Measurements from ENCODE around the gene IFITM2.
"Not testable (repeated sequence)": the region's sequence is repeated elsewhere in the genome, so short reads cannot be mapped to it uniquely, and the experiment has no call there.

IFITM2 gene

DNA sequence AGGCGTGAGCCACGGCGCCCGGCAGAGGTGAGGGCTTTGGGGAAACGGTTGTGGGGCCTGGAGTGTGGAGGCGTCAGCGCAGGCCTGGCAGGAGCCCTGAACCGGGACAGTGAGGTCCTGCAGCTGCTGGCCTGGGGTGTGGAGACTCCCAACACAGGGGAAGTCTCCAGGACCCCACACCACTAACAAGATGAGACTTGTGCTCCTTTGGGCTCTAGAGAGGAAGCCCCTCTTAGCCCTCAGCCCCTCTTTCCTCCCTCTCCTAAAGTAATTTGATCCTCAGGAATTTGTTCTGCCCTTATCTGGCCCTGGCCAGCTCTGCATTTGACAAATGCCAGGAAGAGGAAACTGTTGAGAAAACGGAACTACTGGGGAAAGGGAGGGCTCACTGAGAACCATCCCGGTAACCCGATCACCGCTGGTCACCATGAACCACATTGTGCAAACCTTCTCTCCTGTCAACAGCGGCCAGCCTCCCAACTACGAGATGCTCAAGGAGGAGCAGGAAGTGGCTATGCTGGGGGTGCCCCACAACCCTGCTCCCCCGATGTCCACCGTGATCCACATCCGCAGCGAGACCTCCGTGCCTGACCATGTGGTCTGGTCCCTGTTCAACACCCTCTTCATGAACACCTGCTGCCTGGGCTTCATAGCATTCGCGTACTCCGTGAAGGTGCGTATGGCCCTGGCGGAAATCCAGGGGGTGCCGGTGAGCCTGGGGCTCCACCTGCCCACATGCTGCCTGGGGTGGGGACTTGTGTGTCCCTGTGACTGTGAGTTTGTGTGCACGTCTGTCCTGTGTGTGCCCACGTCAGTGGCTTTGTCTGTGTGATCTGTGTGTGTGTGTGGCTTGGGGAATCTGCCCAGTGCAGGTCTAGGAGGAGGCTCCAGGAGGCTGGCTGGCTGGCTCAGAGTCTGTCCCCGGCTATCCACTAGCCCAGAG, at the start of gene IFITM2:
Gene IFITM2 (plus strand): TSS at position 51 of the 943 bp plus-strand sequence. CDS start 377 bp downstream, at position 428.
- DNase-seq: not testable (repeated sequence)

- DNase-seq: no peak
Measured at GRCh38 chr11:259413-259812, 48.2 kb upstream of the IFITM2 start.

GRCh38 chr11:261624-262023, 46.0 kb upstream of the IFITM2 start:
- no peak for DNase-seq

DNA sequence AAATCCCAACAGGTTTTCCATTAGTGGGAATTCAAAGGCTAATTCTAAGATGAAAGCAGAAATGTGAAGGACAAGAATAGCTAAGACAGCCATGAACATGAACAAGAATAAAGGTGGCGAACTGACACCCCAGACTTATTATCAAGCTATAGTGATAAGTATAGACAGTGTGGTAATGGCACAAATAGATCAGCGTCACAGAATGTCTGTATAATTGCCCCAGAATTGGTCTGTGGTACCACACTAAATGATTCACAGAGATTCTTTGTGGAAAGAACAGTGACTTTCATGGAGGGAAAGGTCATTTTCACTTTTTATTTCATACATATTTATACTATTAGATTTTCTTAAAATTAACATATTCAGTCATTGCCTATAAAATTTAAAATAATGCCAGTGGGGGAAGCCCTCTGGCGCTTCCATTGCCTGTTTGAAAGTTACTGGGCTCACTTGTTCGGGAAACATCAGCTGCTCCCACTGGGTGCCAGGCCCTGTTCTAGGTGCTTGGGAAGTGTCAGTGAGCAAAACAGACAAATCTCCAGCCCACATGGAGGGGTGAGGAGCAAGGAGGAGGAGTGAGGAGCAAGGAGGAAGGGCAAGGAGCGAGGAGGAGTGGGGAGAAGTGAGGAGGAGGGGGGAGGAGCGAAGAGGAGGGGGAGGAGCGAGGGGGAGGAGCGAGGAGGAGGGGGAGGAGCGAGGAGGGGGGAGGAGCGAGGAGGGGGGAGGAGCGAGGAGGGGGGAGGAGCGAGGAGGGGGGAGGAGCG, 40.8 kb upstream of the IFITM2 start:
- DNase-seq: no peak

- no peak for DNase-seq
Measured at GRCh38 chr11:267491-267994, 40.1 kb upstream of the IFITM2 start.

GRCh38 chr11:268716-269145, 38.9 kb upstream of the IFITM2 start:
- peak; percentile 46 for DNase-seq

DNA sequence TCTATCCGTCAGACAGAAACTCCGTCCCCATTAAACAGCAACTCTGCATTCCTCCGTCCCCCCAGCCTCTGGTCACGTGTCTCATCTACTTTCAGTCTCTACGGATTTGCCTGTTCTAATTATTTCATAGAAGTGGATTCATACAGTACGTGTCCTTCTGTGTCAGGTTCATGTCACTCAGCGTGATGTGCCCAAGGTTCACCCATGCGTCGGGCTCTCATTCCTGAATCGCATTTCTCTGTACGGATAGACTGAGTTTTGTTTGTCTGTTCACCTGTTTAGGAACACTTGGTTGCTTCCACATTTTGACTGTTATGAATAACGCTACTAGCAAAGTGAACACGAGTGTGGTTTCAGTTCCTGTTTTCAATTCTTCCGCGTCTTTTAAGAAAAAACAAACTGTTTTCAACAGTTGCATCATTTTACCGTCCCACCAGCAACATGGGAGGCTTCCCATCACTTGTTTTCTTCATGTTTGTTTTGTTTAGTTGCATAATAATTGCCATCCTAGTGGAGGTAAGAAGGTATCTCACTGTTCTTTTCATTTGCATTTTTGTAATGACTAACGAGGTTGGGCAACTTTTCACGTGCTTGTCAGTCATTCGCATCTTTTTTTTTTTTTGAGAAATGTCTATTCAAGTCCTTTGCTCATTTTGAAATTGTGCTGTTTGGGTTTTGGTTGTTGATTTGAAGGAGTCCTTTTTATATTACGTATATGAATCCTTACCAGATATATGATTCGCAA, 38.3 kb upstream of the IFITM2 start:
- DNase-seq: no peak

GRCh38 chr11:270451-271318, 36.9 kb upstream of the IFITM2 start:
- no peak for DNase-seq

- no peak for DNase-seq
Measured at GRCh38 chr11:271319-271715, 36.3 kb upstream of the IFITM2 start.

GRCh38 chr11:272195-272930, 35.3 kb upstream of the IFITM2 start:
- DNase-seq: no peak

DNA sequence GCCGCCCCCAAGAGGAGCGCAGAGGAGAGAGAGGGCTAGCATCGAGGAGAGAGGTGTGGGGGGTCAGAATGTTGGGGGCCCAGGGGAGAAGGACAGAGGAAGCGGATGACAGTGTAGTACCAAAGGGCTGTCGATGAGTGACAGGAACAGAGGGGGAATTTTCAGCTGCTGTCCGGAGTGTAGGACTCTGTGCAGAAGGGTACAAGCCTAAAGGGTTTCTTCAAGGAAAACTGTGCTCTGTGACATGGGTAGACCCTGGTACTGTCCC, 34.8 kb upstream of the IFITM2 start:
- DNase-seq: no peak

DNA sequence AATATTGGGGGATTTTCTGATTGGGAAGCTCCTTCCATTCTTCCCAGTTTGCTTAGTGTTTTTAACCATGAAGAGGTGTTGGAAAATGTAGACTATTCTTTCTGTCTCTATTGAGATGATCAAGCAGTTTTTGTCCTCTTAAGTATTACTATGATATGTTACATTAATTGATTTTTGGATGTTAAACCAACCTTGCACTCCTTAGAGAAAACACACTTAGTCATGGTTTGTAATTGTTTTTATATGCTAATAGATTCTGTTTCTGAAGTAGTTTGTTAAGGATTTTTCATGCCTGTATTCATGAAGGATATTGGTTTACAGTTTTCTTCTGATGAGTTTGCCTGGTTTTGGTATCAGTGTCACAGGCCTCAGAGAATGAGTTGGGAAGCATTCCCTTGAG, 31.4 kb upstream of the IFITM2 start:
- no peak for DNase-seq

DNA sequence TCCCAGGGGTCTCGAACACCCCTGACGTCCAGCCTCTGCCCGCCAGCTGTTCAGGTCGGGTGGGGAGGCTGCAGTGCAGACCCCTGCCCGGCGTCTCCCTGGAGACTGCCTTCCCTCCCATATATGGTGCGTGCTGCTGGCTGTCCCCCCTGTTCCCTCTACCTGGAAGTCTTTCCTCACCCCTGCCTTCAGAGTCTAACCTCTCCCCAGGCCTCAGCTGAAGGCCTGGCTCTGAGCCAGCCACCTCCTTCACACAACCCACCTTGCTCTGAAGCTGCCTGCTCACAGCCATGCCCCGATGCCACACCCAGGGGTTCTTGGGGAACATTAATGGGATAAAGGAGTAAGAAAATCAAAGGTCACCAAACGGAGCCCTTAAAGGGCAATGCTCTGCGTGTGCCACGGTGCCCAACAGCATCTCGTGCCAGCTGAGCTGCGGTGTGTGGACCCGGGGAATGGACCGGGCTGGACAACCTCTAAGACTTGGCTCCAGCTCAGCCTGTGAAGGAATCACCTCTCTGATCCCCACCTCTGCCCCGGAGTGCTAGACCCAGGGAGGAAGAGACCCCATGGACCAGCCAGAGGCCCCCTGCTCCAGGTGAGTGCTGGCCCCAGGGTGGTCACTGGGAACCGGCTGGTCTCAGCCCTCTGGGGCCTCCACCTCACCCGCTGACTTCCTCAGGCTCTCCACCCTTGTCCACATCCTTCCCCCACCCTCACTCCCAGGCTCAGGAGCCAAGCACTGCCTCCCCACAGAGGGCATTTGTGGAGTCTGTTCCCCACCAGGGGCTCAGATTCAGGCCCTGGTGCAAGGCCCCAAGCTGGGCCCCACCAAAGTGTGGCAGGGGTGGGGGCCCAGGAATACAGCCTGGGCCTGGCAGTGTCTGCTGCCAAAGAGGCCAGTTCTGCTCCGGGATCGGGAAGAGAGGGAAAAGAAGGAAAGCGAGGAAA, 29.3 kb upstream of the IFITM2 start, which contains the start of gene NLRP6:
Gene NLRP6 (plus strand): TSS at position 407 of the 951 bp plus-strand sequence. CDS start 163 bp downstream, at position 570.
- no peak for DNase-seq

GRCh38 chr11:279040-279965, 28.3 kb upstream of the IFITM2 start:
- DNase-seq: no peak

DNA sequence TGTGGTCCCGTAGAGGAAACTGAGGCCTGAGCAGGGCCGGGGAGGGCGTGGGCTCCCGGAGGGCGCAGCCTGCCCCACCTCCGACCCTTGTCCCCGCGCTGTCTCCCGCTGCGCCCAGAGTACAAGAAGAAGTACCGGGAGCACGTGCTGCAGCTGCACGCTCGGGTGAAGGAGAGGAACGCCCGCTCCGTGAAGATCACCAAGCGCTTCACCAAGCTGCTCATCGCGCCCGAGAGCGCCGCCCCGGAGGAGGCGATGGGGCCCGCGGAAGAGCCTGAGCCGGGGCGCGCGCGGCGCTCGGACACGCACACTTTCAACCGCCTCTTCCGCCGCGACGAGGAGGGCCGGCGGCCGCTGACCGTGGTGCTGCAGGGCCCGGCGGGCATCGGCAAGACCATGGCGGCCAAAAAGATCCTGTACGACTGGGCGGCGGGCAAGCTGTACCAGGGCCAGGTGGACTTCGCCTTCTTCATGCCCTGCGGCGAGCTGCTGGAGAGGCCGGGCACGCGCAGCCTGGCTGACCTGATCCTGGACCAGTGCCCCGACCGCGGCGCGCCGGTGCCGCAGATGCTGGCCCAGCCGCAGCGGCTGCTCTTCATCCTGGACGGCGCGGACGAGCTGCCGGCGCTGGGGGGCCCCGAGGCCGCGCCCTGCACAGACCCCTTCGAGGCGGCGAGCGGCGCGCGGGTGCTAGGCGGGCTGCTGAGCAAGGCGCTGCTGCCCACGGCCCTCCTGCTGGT, 27.5 kb upstream of the IFITM2 start:
- DNase-seq: peak; percentile 52

DNA sequence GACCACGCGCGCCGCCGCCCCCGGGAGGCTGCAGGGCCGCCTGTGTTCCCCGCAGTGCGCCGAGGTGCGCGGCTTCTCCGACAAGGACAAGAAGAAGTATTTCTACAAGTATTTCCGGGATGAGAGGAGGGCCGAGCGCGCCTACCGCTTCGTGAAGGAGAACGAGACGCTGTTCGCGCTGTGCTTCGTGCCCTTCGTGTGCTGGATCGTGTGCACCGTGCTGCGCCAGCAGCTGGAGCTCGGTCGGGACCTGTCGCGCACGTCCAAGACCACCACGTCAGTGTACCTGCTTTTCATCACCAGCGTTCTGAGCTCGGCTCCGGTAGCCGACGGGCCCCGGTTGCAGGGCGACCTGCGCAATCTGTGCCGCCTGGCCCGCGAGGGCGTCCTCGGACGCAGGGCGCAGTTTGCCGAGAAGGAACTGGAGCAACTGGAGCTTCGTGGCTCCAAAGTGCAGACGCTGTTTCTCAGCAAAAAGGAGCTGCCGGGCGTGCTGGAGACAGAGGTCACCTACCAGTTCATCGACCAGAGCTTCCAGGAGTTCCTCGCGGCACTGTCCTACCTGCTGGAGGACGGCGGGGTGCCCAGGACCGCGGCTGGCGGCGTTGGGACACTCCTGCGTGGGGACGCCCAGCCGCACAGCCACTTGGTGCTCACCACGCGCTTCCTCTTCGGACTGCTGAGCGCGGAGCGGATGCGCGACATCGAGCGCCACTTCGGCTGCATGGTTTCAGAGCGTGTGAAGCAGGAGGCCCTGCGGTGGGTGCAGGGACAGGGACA, 26.7 kb upstream of the IFITM2 start:
- no peak for DNase-seq

GRCh38 chr11:281486-282161, 26.0 kb upstream of the IFITM2 start:
- DNase-seq: no peak

All from NCI-H146 (cell line).